IMR-90 (cell line): ENCODE data around the gene EML6. TPM values are rescaled to one million over a fixed set of nuclear protein-coding genes. Genes with fewer than 3 reads are reported as not detected.

Experiments used
- ATAC-seq: fragments of 200-7000 bp; cut with Tn5 transposase; 2 replicates; pipeline ENCODE4 v1.9.1; 2020; ENCODE audit warnings: low read depth, mild to moderate bottlenecking, moderate library complexity
- BruUV-seq: library from RNA; stranded (reverse); fragments of 400-500 nt; replicated peaks from 2 replicates; lab custom pipeline; 2021; lab: Mats Ljungman, UMichigan
- CTCF ChIA-PET: fragments of 300-600 bp; formaldehyde crosslinking; extraction: SDS; loops from one replicate; lab custom pipeline; 2021; ENCODE audit warnings: antibody characterized with exemption; lab: Yijun Ruan, JAX
- POLR2A ChIA-PET: fragments of 300-600 bp; sonication (Branson Sonifier 250); formaldehyde crosslinking; loops from one replicate; lab custom pipeline; 2022; ENCODE audit warnings: antibody characterized with exemption; ENCODE audit not compliant: unreplicated experiment; lab: Charles Lee
- DNase-seq: peaks from one replicate; pipeline ENCODE4 v3.0.0; 2013
- H2AFZ ChIP-seq: replicated peaks from 2 replicates; pipeline ENCODE3; 2013; ENCODE audit warnings: low read length, mild to moderate bottlenecking; ENCODE audit not compliant: poor library complexity
- H2AK5ac ChIP-seq: 2 replicates; pipeline ENCODE4 v1.6.1; 2013; ENCODE audit warnings: low read depth, low read length, inconsistent platforms
- H2AK9ac ChIP-seq: replicated peaks from 2 replicates; pipeline ENCODE3; 2013; ENCODE audit warnings: mild to moderate bottlenecking, low read depth, low read length, moderate library complexity; ENCODE audit not compliant: poor library complexity
- H2BK120ac ChIP-seq: 2 replicates; pipeline ENCODE4 v1.6.1; 2013; ENCODE audit warnings: low read depth, low read length, inconsistent platforms
- H2BK15ac ChIP-seq: 3 replicates; pipeline ENCODE4 v1.6.1; 2013; ENCODE audit warnings: low read depth, low read length, inconsistent platforms
- H2BK20ac ChIP-seq: 2 replicates; pipeline ENCODE4 v1.6.1; 2013; ENCODE audit warnings: low read depth, mild to moderate bottlenecking, inconsistent platforms, low read length, moderate library complexity
- H2BK5ac ChIP-seq: 2 replicates; pipeline ENCODE4 v1.6.1; 2013; ENCODE audit warnings: mild to moderate bottlenecking, low read depth, low read length, inconsistent platforms; ENCODE audit not compliant: poor library complexity, severe bottlenecking
- H3K14ac ChIP-seq: replicated peaks from 2 replicates; pipeline ENCODE4 v1.6.1; 2013; ENCODE audit warnings: low read depth, low read length, inconsistent platforms
- H3K18ac ChIP-seq: 2 replicates; pipeline ENCODE4 v1.6.1; 2013; ENCODE audit warnings: low read depth, low read length, control low read depth
- H3K23ac ChIP-seq: 2 replicates; pipeline ENCODE4 v1.6.1; 2013; ENCODE audit warnings: low read depth, low read length, inconsistent platforms
- H3K27ac ChIP-seq: 2 replicates; pipeline ENCODE4 v1.5.1; 2013; ENCODE audit warnings: mild to moderate bottlenecking, control low read depth, low read length; ENCODE audit not compliant: insufficient read depth
- H3K27me3 ChIP-seq: 2 replicates; pipeline ENCODE4 v1.6.1; 2013; ENCODE audit warnings: low read length; ENCODE audit not compliant: control insufficient read depth, insufficient read depth
- H3K36me3 ChIP-seq: 2 replicates; pipeline ENCODE4 v1.6.1; 2013; ENCODE audit warnings: low read length, mixed read lengths; ENCODE audit not compliant: control insufficient read depth, insufficient read depth
- H3K4ac ChIP-seq: 2 replicates; pipeline ENCODE4 v1.6.1; 2013; ENCODE audit warnings: low read depth, low read length, inconsistent platforms
- H3K4me1 ChIP-seq: 2 replicates; pipeline ENCODE4 v1.6.1; 2013; ENCODE audit warnings: low read length, mixed read lengths; ENCODE audit not compliant: control insufficient read depth, insufficient read depth
- H3K4me2 ChIP-seq: 2 replicates; pipeline ENCODE4 v1.6.1; 2013; ENCODE audit warnings: low read depth, mild to moderate bottlenecking, control low read depth, low read length, moderate library complexity
- H3K4me3 ChIP-seq: 2 replicates; pipeline ENCODE4 v1.5.1; 2013; ENCODE audit warnings: low read depth, mild to moderate bottlenecking, control low read depth, low read length, moderate library complexity; ENCODE audit not compliant: insufficient read depth
- H3K56ac ChIP-seq: 2 replicates; pipeline ENCODE4 v1.6.1; 2013; ENCODE audit warnings: low read length, inconsistent platforms; ENCODE audit not compliant: insufficient read depth; ENCODE audit errors: extremely low read depth
- H3K79me1 ChIP-seq, 2 experiments: 2 replicates each; pipeline ENCODE4 v1.6.1; 2013; ENCODE audit warnings: low read length in 2 of 2, inconsistent platforms in 1 of 2, low read depth in 1 of 2
- H3K9ac ChIP-seq: 2 replicates; pipeline ENCODE4 v1.6.1; 2013; ENCODE audit warnings: low read depth, low read length, control low read depth
- H3K9me1 ChIP-seq: 2 replicates; pipeline ENCODE4 v1.6.1; 2013; ENCODE audit warnings: low read length, inconsistent platforms; ENCODE audit not compliant: insufficient read depth
- H3K9me3 ChIP-seq: 2 replicates; pipeline ENCODE4 v1.6.1; 2013; ENCODE audit warnings: low read length; ENCODE audit not compliant: control insufficient read depth, insufficient read depth
- H4K20me1 ChIP-seq: 2 replicates; pipeline ENCODE4 v1.6.1; 2013; ENCODE audit warnings: low read length, inconsistent platforms; ENCODE audit not compliant: insufficient read depth
- H4K5ac ChIP-seq: 2 replicates; pipeline ENCODE4 v1.6.1; 2013; ENCODE audit warnings: mild to moderate bottlenecking, low read depth, low read length, control low read depth
- H4K8ac ChIP-seq, 2 experiments: 2 replicates each; pipeline ENCODE4 v1.6.1; 2013; ENCODE audit warnings: low read depth in 2 of 2, low read length in 2 of 2, control low read depth in 1 of 2, inconsistent platforms in 1 of 2
- H4K91ac ChIP-seq: 2 replicates; pipeline ENCODE4 v1.6.1; 2013; ENCODE audit warnings: low read depth, low read length, inconsistent platforms; ENCODE audit not compliant: insufficient read depth
- CEBPB ChIP-seq: IDR thresholded peaks from 2 replicates; pipeline ENCODE4 v1.6.1; 2012; ENCODE audit warnings: low read depth, low read length, improper control_type of control experiment
- CTCF ChIP-seq: conservative IDR thresholded peaks from 2 replicates; pipeline ENCODE4 v1.5.1; 2012; ENCODE audit warnings: mild to moderate bottlenecking, low read depth, low read length, improper control_type of control experiment
- ELK1 ChIP-seq: fragments of 150-350 bp; IDR thresholded peaks from 2 replicates; pipeline ENCODE4 v1.6.1; 2016; ENCODE audit warnings: low read depth, mild to moderate bottlenecking, low read length, moderate library complexity, borderline replicate concordance
- FOS ChIP-seq: fragments of 150-350 bp; IDR thresholded peaks from 2 replicates; pipeline ENCODE4 v1.6.1; 2016; ENCODE audit warnings: low read depth, low read length
- MAZ ChIP-seq: IDR thresholded peaks from 2 replicates; pipeline ENCODE4 v1.6.1; 2012; ENCODE audit warnings: low read depth, mild to moderate bottlenecking, low read length, improper control_type of control experiment, moderate library complexity, borderline replicate concordance
- MXI1 ChIP-seq: IDR thresholded peaks from 2 replicates; pipeline ENCODE4 v1.6.1; 2012; ENCODE audit warnings: low read depth, mild to moderate bottlenecking, low read length, moderate library complexity, borderline replicate concordance
- NFE2L2 ChIP-seq: fragments of 150-350 bp; IDR thresholded peaks from 2 replicates; pipeline ENCODE4 v1.6.1; 2016; ENCODE audit warnings: low read depth, mild to moderate bottlenecking, low read length
- POLR2A ChIP-seq: IDR thresholded peaks from 2 replicates; pipeline ENCODE4 v1.6.1; 2012; ENCODE audit warnings: mild to moderate bottlenecking, low read depth, low read length
- RAD21 ChIP-seq: IDR thresholded peaks from 2 replicates; pipeline ENCODE4 v1.6.1; 2012; ENCODE audit warnings: low read length, improper control_type of control experiment
- RCOR1 ChIP-seq: IDR thresholded peaks from 2 replicates; pipeline ENCODE4 v1.6.1; 2012; ENCODE audit warnings: mild to moderate bottlenecking, low read length, improper control_type of control experiment; ENCODE audit not compliant: insufficient replicate concordance
- RFX5 ChIP-seq: IDR thresholded peaks from 2 replicates; pipeline ENCODE4 v1.8.0; 2012; ENCODE audit warnings: low read depth, mild to moderate bottlenecking, low read length, moderate library complexity
- SMC3 ChIP-seq: fragments of 150-350 bp; IDR thresholded peaks from 2 replicates; pipeline ENCODE4 v1.6.1; 2016; ENCODE audit warnings: low read depth, mild to moderate bottlenecking, antibody characterized with exemption, low read length, moderate library complexity
- USF2 ChIP-seq: fragments of 150-350 bp; IDR thresholded peaks from 2 replicates; pipeline ENCODE4 v1.6.1; 2017; ENCODE audit warnings: mild to moderate bottlenecking, antibody characterized with exemption, low read length, low read depth
- WGBS, 2 experiments: methylation state at CpG; one replicate each; pipeline versions ENCODE4 v1.1.5 to v1.1.7; 2013; ENCODE audit warnings: missing lambda C conversion rate in 2 of 2; ENCODE audit not compliant: insufficient read length in 1 of 2; ENCODE audit errors: extremely low coverage in 2 of 2; 5-methylcytosine and 5-hydroxymethylcytosine counted together
- dilution Hi-C: fragments of 300-500 bp; cut with HindIII; formaldehyde crosslinking; loops from one replicate; pipeline ENCODE4 v1.14.3; 2018; ENCODE audit warnings: low sequenced_read_pairs; ENCODE audit not compliant: unreplicated experiment
- in situ Hi-C: fragments of 300-500 bp; cut with MboI; formaldehyde crosslinking; loops from 3 replicates; pipeline ENCODE4 v1.14.3; 2019; ENCODE audit warnings: low sequenced_read_pairs, inconsistent platforms, mixed read lengths
- intact Hi-C: fragments of 100-400 bp; cut with micrococcal nuclease; formaldehyde crosslinking; loops from 2 replicates; pipeline ENCODE4 v1.10.0; 2022
- polyA plus RNA-seq, 3 experiments: library from polyadenylated mRNA; depleted of rRNA; stranded (reverse); fragments of >200 nt; gene quantifications; 2 replicates each; pipeline ENCODE4 v1.2.3, GENCODE V29; 2012; ENCODE audit warnings: low replicate concordance in 1 of 3
- total RNA-seq: library from RNA; depleted of rRNA; stranded (reverse); fragments of >200 nt; gene quantifications from 2 replicates; pipeline ENCODE4 v1.2.3, GENCODE V29; 2012

Gene EML6
- total and polyA plus RNA-seq, 2 of the 4 experiments (the other 2 are of a cell fraction): 0.18 to 0.19 TPM

GRCh38 chr2:54928719-54929118 lies 205.3 kb downstream of the EML6 start (continued):
- TF ChIP-seq CTCF: no peak

GRCh38 chr2:54931473-54931872 lies 208.0 kb downstream of the EML6 start:
- Histone ChIP-seq H3K9me3 (no peaks in the 10 kb centered on the region), H3K14ac (no peak overlapping the region), H2AFZ (no peak overlapping the region), H3K36me3 (no peaks in the 10 kb centered on the region), H3K27me3 (peaks cover 17% of the 10 kb centered on the region), H4K91ac (no peak overlapping the region), H3K4me2 (no peak overlapping the region), H3K9me1 (no peaks in the 10 kb centered on the region), H2BK120ac (no peak overlapping the region), H3K27ac (no peak overlapping the region), H3K23ac (no peak overlapping the region), H2AK9ac (no peak overlapping the region), H3K4me1 (no peaks in the 10 kb centered on the region), H2AK5ac (no peak overlapping the region), H3K4ac (no peak overlapping the region), H2BK5ac (no peak overlapping the region), H4K5ac (no peak overlapping the region), H2BK15ac (no peak overlapping the region), H3K18ac (no peak overlapping the region), H3K79me1 (no peaks in the 10 kb centered on the region), H4K20me1 (no peaks in the 10 kb centered on the region), H3K9ac (no peak overlapping the region), H4K8ac (no peak overlapping the region), H3K4me3 (no peak overlapping the region), H3K56ac (no peak overlapping the region), H2BK20ac (no peak overlapping the region)
- intact Hi-C loops: no loop called here
- in situ Hi-C loops: no loop called here
- ChIA-PET POLR2A (no interaction called here), CTCF (no interaction called here)
- DNase-seq (no peak), ATAC-seq (no peak)
- BruUV-seq: no TSS peak
- WGBS, 2 experiments: 85% methylated on average over 4 of the region's 6 CpGs; no CpG with 5 or more reads in 1 of the 2 experiments
- dilution Hi-C loops: no loop called here
- TF ChIP-seq MAZ (no peak), FOS (no peak), RAD21 (no peak), POLR2A (no peak), ELK1 (no peak), NFE2L2 (no peak), SMC3 (no peak), RFX5 (no peak), CEBPB (no peak), RCOR1 (no peak), USF2 (no peak), MXI1 (no peak)
